HEK293T (cell line): ENCODE measurements around the gene ARAF.

ENCODE experiments used
- ELF4 ChIP-seq: fragments of 450-650 bp; IDR thresholded peaks from 2 replicates; pipeline ENCODE4 v1.6.1; 2017; ENCODE audit warnings: antibody characterized with exemption
- SP1 ChIP-seq: fragments of 450-650 bp; IDR thresholded peaks from 2 replicates; pipeline ENCODE4 v1.6.1; 2017

GRCh38 chrX:47573341-47574075 is 12.5 kb downstream of the ARAF start:
- TF ChIP-seq ELF4 (no peak), SP1 (no peak)
